Right cardiac atrium (tissue), 5 donors: ENCODE results near the gene SRY. TPM values are rescaled to one million over a fixed set of nuclear protein-coding genes. Genes with fewer than 3 reads are reported as not detected.

Source experiments
- polyA plus RNA-seq: library from polyadenylated mRNA; stranded (reverse); fragments of 200-250 nt; gene quantifications from one replicate; pipeline ENCODE4 v1.2.3, GENCODE V29; 2013
- total RNA-seq, 4 donors: library from RNA; stranded (reverse); fragmentation: NEBNext Ultra II Directional; extraction: Animal tissue kit (Norgen Biotek cat#: 25700); gene quantifications; one replicate each; pipeline ENCODE4 v1.2.1, GENCODE V29; 2021
- donor health status: healthy with polysubstance abuse.
- donor health status: DM: no; HTN: yes; CAD: no.
- donor health status: DM: no; HTN: no; CAD: no.
- donor health status: DM: no; HTN: yes; CAD: no; lungs with severe emphysema.
- donor health status: DM: yes; HTN: yes; CAD: no.

The SRY gene
- total and polyA plus RNA-seq, 5 donors = not detected

Other genes with a start within 250 kb of the SRY start
- gene RPS4Y1, start 53.9 kb upstream of the SRY start, total RNA-seq = 100 to 1,000 TPM in 2 of 4 donors, not detected in 2; 187 to 192 TPM
- 210 TPM for gene RPS4Y1, start 53.9 kb upstream of the SRY start, polyA plus RNA-seq
- gene ZFY, start 147.7 kb upstream of the SRY start, total RNA-seq = 10 to 100 TPM in 2 of 4 donors, not detected in 2; 16.7 to 17.2 TPM
- gene ZFY, start 147.7 kb upstream of the SRY start, polyA plus RNA-seq = 3.3 TPM